GM23338 (cell line): ENCODE data around the gene BCL2L14. TPM values are rescaled to one million over a fixed set of nuclear protein-coding genes. Genes with fewer than 3 reads are reported as not detected.

Experiments used
- ATAC-seq: fragments of 200-7000 bp; cut with Tn5 transposase; 3 replicates; pipeline ENCODE4 v1.9.1; 2020
- DNase-seq: peaks from one replicate; pipeline ENCODE4 v3.0.0-alpha.2; 2015; ENCODE audit warnings: low spot score
- H2AFZ ChIP-seq: fragments of 200-600 bp; sonication (generic); 2 replicates; pipeline ENCODE4 v1.8.0; 2016; ENCODE audit warnings: antibody characterized with exemption, mild to moderate bottlenecking, moderate library complexity
- H3F3A ChIP-seq: fragments of 200-600 bp; sonication (generic); replicated peaks from 2 replicates; pipeline ENCODE4 v1.8.0; 2017; ENCODE audit warnings: antibody characterized with exemption, mixed run types, low read depth
- H3K27ac ChIP-seq: fragments of 200-600 bp; sonication (generic); 2 replicates; pipeline ENCODE4 v1.6.1; 2016; ENCODE audit warnings: low read depth
- H3K27me3 ChIP-seq: fragments of 200-600 bp; sonication (generic); 2 replicates; pipeline ENCODE4 v1.8.0; 2016; ENCODE audit warnings: mild to moderate bottlenecking, mixed run types, moderate library complexity; ENCODE audit not compliant: insufficient read depth
- H3K36me3 ChIP-seq: fragments of 200-600 bp; sonication (generic); 2 replicates; pipeline ENCODE4 v1.8.0; 2016; ENCODE audit warnings: mild to moderate bottlenecking; ENCODE audit not compliant: insufficient read depth
- H3K4me1 ChIP-seq: fragments of 200-600 bp; sonication (generic); 2 replicates; pipeline ENCODE4 v1.8.0; 2016; ENCODE audit warnings: mild to moderate bottlenecking, moderate library complexity; ENCODE audit not compliant: insufficient read depth
- H3K4me2 ChIP-seq: fragments of 200-600 bp; sonication (generic); 2 replicates; pipeline ENCODE4 v1.7.1; 2017; ENCODE audit warnings: mixed run types
- H3K4me3 ChIP-seq: fragments of 200-600 bp; sonication (generic); 2 replicates; pipeline ENCODE4 v1.6.1; 2016; ENCODE audit warnings: mixed run types
- H3K79me2 ChIP-seq: fragments of 200-600 bp; sonication (generic); replicated peaks from 2 replicates; pipeline ENCODE4 v1.8.0; 2017; ENCODE audit warnings: mild to moderate bottlenecking; ENCODE audit not compliant: insufficient read depth
- H3K9me2 ChIP-seq: fragments of 200-600 bp; sonication (generic); 2 replicates; pipeline ENCODE4 v1.8.0; 2017; ENCODE audit not compliant: insufficient read depth
- H4K20me1 ChIP-seq: fragments of 200-600 bp; sonication (generic); replicated peaks from 2 replicates; pipeline ENCODE4 v1.8.0; 2017; ENCODE audit warnings: mild to moderate bottlenecking; ENCODE audit not compliant: insufficient read depth
- H3K27ac Mint-ChIP-seq: 2 replicates; pipeline ENCODE4 v1.8.0; 2020; ENCODE audit warnings: inconsistent platforms, mild to moderate bottlenecking, moderate library complexity, mixed read lengths
- H3K27me3 Mint-ChIP-seq: 3 replicates; pipeline ENCODE4 v1.8.0; 2022; ENCODE audit warnings: low read depth, mild to moderate bottlenecking, moderate library complexity, mixed read lengths, inconsistent platforms; ENCODE audit not compliant: insufficient read depth, poor library complexity
- H3K36me3 Mint-ChIP-seq: 3 replicates; pipeline ENCODE4 v1.8.0; 2021; ENCODE audit warnings: low read depth, mild to moderate bottlenecking, inconsistent platforms, moderate library complexity, mixed read lengths
- H3K4me1 Mint-ChIP-seq: 3 replicates; pipeline ENCODE4 v1.8.0; 2020; ENCODE audit warnings: mild to moderate bottlenecking, inconsistent platforms, mixed read lengths
- H3K4me3 Mint-ChIP-seq: 3 replicates; pipeline ENCODE4 v1.8.0; 2021; ENCODE audit warnings: moderate library complexity, mild to moderate bottlenecking, inconsistent platforms, mixed read lengths
- H3K9me3 Mint-ChIP-seq: 3 replicates; pipeline ENCODE4 v1.8.0; 2020; ENCODE audit warnings: moderate library complexity, mild to moderate bottlenecking, inconsistent platforms, mixed read lengths
- CREB1 ChIP-seq: fragments of 250-450 bp; sonication (Bioruptor Pico); IDR thresholded peaks from 2 replicates; pipeline ENCODE4 v1.5.0; 2020; ENCODE audit warnings: low read depth, mild to moderate bottlenecking, moderate library complexity
- CTCF ChIP-seq, 2 experiments: fragments of 200-600 bp in 1 of 2; sonication (generic) in 1 of 2; conservative IDR thresholded peaks; 2 replicates each; pipeline versions ENCODE4 v1.5.1 to v1.6.1; 2016 to 2017; ENCODE audit warnings: antibody characterized with exemption in 2 of 2, low read depth in 2 of 2, mild to moderate bottlenecking in 2 of 2, moderate library complexity in 1 of 2
- ETS1 ChIP-seq: IDR thresholded peaks from 2 replicates; pipeline ENCODE4 v1.6.1; 2016; ENCODE audit warnings: antibody characterized with exemption
- EZH2 ChIP-seq: fragments of 200-600 bp; sonication (generic); IDR thresholded peaks from one replicate; pipeline ENCODE4 v1.8.0; 2017; ENCODE audit warnings: antibody characterized with exemption, mild to moderate bottlenecking, low read depth; ENCODE audit not compliant: unreplicated experiment
- EZH2phosphoT487 ChIP-seq: fragments of 200-600 bp; sonication (generic); IDR thresholded peaks from one replicate; pipeline ENCODE4 v1.8.1; 2018; ENCODE audit warnings: antibody characterized with exemption; ENCODE audit not compliant: unreplicated experiment
- JUNB ChIP-seq: IDR thresholded peaks from one replicate; pipeline ENCODE4 v1.6.1; 2016; ENCODE audit warnings: antibody characterized with exemption; ENCODE audit not compliant: unreplicated experiment
- NANOG ChIP-seq: IDR thresholded peaks from 2 replicates; pipeline ENCODE4 v1.6.1; 2016; ENCODE audit warnings: antibody characterized with exemption, borderline replicate concordance
- POLR2AphosphoS5 ChIP-seq: IDR thresholded peaks from 2 replicates; pipeline ENCODE4 v1.6.1; 2016; ENCODE audit warnings: antibody characterized with exemption, low read depth
- REST ChIP-seq: IDR thresholded peaks from one replicate; pipeline ENCODE4 v1.6.1; 2018; ENCODE audit warnings: antibody characterized with exemption; ENCODE audit not compliant: unreplicated experiment
- STAT1 ChIP-seq: IDR thresholded peaks from one replicate; pipeline ENCODE4 v1.6.1; 2016; ENCODE audit warnings: antibody characterized with exemption; ENCODE audit not compliant: unreplicated experiment
- ZNF114 ChIP-seq: fragments of 250-450 bp; sonication (Bioruptor Pico); IDR thresholded peaks from 2 replicates; pipeline ENCODE4 v1.5.0; 2020; ENCODE audit warnings: mild to moderate bottlenecking, moderate library complexity
- ZNF331 ChIP-seq: fragments of 250-450 bp; sonication (Bioruptor Pico); IDR thresholded peaks from 2 replicates; pipeline ENCODE4 v1.5.0; 2020; ENCODE audit warnings: low read depth, mild to moderate bottlenecking, moderate library complexity
- ZNF462 ChIP-seq: fragments of 250-450 bp; sonication (Bioruptor Pico); IDR thresholded peaks from 2 replicates; pipeline ENCODE4 v1.5.0; 2020; ENCODE audit warnings: mild to moderate bottlenecking, moderate library complexity
- polyA plus RNA-seq: library from polyadenylated mRNA; unstranded; fragments of >200 nt; fragmentation: Nextera tagmentation; extraction: Ambion mirVana; gene quantifications from 2 replicates; pipeline ENCODE4 v1.2.1, GENCODE V29; 2016
- total RNA-seq: library from RNA; depleted of rRNA; stranded (reverse); fragments of >200 nt; shearing (Covaris generic); gene quantifications from 2 replicates; pipeline ENCODE4 v1.2.3, GENCODE V29; 2014

The BCL2L14 gene
- total and polyA plus RNA-seq, 2 experiments from 2014 or later: 2.1 to 2.7 TPM

- Mint-ChIP-seq H3K36me3 (peaks cover 4% of the 10 kb centered on the region; the same call in 2 of the 3 replicates), H3K4me3 (no peak overlapping the region), H3K27me3 (peaks cover 5% of the 10 kb centered on the region), H3K4me1 (peaks cover 43% of the 10 kb centered on the region), H3K27ac (peak overlapping the region; percentile 70; the same call in 1 of the 2 replicates), H3K9me3 (no peaks in the 10 kb centered on the region; the same call in none of the 3 replicates)
- H3K27me3 ChIP-seq: no peaks in the 10 kb centered on the region
- no peak for ATAC-seq
- peak; percentile 89 for DNase-seq
- H3K9me2 ChIP-seq: no peaks in the 10 kb centered on the region; the same call in 1 of the 2 replicates
- no peak overlapping the region for H2AFZ ChIP-seq
- H3K4me2 ChIP-seq: peak overlapping the region; percentile 6; the same call in 1 of the 2 replicates
- H3K4me1 ChIP-seq: peaks cover 23% of the 10 kb centered on the region
- no peaks in the 10 kb centered on the region for H3K79me2 ChIP-seq
- TF ChIP-seq ZNF114 (CRISPR knock-in tag) (no peak), EZH2phosphoT487 (no peak), ZNF462 (no peak), REST (no peak), POLR2AphosphoS5 (no peak), ETS1 (no peak), STAT1 (no peak), CREB1 (no peak), JUNB (no peak), CTCF (conservative IDR thresholded peaks at IDR 0.05; ENCODE audit: low read depth in 2 of 2) (no peak), ZNF331 (CRISPR knock-in tag) (no peak), NANOG (no peak), EZH2 (no peak)
- H3F3A ChIP-seq: 0 out of 2 replicates have a peak, but pooled peaks cover 3% of the 10 kb centered on the region
- H3K4me3 ChIP-seq: no peak overlapping the region
- peak overlapping the region; percentile 3 for H3K27ac ChIP-seq
- H3K36me3 ChIP-seq: no peaks in the 10 kb centered on the region
- H4K20me1 ChIP-seq: no peaks in the 10 kb centered on the region
Measured at GRCh38 chr12:12056951-12057350, 13.8 kb upstream of the BCL2L14 start.
